ENCODE data around the gene MSL1. TPM values are rescaled to one million over a fixed set of nuclear protein-coding genes. Genes with fewer than 3 reads are reported as not detected.
A peak's percentile ranks its signal among the peaks of the same experiment; 100 is the strongest.

MSL1 gene
- polyA plus RNA-seq, 2 donors = 42.1 to 59.5 TPM

DNA sequence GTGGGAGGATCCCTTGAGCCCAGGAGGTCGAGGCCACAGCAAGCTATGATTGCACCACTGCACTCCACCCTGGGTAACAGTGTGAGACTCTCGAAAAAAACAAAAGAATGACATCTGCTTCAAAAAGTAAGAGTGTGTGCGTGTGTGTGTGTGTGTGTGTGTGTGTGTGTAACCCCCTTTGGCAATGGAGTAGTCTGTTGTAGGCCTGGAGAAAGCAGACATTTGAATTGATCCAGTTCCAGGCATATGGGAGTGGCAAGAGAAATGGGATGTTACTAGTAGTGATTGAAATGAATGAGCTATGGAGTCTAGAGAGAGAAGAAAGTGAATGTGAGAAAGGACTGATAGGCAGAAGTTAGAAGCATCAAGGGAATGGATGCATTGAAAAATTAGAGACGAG lies 28.5 kb downstream of the MSL1 start:
- H3K4me3 ChIP-seq (ENCODE audit: low read depth in 1 of 2, low read length in 2 of 2) = no peak overlapping the region
- H3K9me3 ChIP-seq (ENCODE audit: control insufficient read depth in 2 of 2, insufficient read depth in 1 of 2, low read depth in 1 of 2, low read length in 1 of 2) = no peaks in the 10 kb centered on the region
- no peak overlapping the region for H3K27ac ChIP-seq (ENCODE audit: low read depth in 2 of 2, low read length in 1 of 2)
- no peaks in the 10 kb centered on the region for H3K27me3 ChIP-seq (ENCODE audit: control insufficient read depth in 1 of 2, insufficient read depth in 2 of 2, low read length in 2 of 2)
- H3K4me1 ChIP-seq (ENCODE audit: control insufficient read depth in 2 of 2, insufficient read depth in 2 of 2, low read length in 1 of 2) = no peaks in the 10 kb centered on the region
- H3K36me3 ChIP-seq (ENCODE audit: control insufficient read depth in 2 of 2, insufficient read depth in 2 of 2, low read length in 1 of 2) = peaks cover 0 to 27% of the 10 kb centered on the region in 2 donors
- 79 to 81% methylated on average over 4 of the region's 4 CpGs for WGBS, 2 donors

DNA sequence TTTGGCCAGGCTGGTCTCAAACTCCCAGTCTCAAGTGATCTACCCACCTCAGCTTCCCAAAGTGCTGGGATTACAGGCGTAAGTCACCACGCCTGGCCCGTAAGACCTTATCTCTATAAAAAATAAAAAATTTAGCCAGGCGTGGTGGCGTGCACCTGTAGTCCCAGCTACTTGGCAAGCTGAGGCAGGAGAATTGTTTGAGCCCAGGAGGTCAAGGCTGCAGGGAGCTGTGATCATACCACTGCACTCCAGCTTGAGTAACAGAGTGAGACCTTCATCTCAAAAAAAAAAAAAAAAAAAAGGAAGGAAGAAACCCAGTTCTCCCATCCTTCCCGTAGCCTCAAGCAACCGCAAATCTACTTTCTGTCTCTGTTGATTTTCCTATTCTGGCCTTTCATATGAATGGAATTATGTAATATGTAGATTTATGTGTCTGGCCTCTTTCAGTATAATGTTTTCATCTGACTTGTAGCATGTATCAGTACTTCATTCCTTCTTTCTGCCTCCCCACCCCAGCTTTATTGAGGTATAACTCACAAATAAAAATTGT lies 29.7 kb downstream of the MSL1 start:
- H3K27ac ChIP-seq (ENCODE audit: low read depth in 2 of 2, low read length in 1 of 2) = no peak overlapping the region
- no peak overlapping the region for H3K4me3 ChIP-seq (ENCODE audit: low read depth in 1 of 2, low read length in 2 of 2)
- no peaks in the 10 kb centered on the region for H3K4me1 ChIP-seq (ENCODE audit: control insufficient read depth in 2 of 2, insufficient read depth in 2 of 2, low read length in 1 of 2)
- peaks cover 0 to 27% of the 10 kb centered on the region in 2 donors for H3K36me3 ChIP-seq (ENCODE audit: control insufficient read depth in 2 of 2, insufficient read depth in 2 of 2, low read length in 1 of 2)
- no peaks in the 10 kb centered on the region for H3K27me3 ChIP-seq (ENCODE audit: control insufficient read depth in 1 of 2, insufficient read depth in 2 of 2, low read length in 2 of 2)
- H3K9me3 ChIP-seq (ENCODE audit: control insufficient read depth in 2 of 2, insufficient read depth in 1 of 2, low read depth in 1 of 2, low read length in 1 of 2) = no peaks in the 10 kb centered on the region
- WGBS, 2 donors = 65 to 78% methylated on average over 7 of the region's 7 CpGs

DNA sequence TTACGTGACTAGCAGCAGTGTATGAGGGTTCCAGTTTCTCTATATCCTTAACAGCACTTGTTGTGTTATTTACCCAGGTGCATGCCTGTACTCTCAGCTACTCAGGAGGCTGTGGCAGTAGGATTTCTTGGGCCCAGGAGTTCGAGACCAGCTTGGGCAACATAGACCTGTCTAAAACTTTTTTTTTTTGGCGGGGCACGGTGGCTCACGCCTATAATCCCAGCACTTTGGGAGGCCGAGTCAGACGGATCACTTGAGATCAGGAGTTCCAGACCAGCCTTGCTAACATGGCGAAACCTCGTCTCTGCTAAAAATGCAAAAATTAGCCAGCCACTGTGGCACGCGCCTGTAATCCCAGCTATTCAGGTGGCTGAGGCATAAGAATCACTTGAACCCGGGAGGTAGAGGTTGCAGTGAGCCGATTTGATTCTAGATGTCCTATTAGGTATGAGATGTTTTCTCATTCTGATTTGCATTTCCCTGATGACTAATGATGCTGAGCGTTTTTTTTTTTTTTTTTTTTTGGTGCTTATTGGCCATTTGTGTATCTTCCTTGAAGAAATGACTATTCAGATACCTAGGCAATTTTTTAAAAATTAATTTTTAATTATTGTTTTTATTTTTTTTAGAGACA lies 31.9 kb downstream of the MSL1 start:
- no peak overlapping the region for H3K27ac ChIP-seq (ENCODE audit: low read depth in 2 of 2, low read length in 1 of 2)
- no peaks in the 10 kb centered on the region for H3K9me3 ChIP-seq (ENCODE audit: control insufficient read depth in 2 of 2, insufficient read depth in 1 of 2, low read depth in 1 of 2, low read length in 1 of 2)
- no peak overlapping the region for H3K4me3 ChIP-seq (ENCODE audit: low read depth in 1 of 2, low read length in 2 of 2)
- H3K36me3 ChIP-seq (ENCODE audit: control insufficient read depth in 2 of 2, insufficient read depth in 2 of 2, low read length in 1 of 2) = peaks cover 0 to 13% of the 10 kb centered on the region in 2 donors
- H3K4me1 ChIP-seq (ENCODE audit: control insufficient read depth in 2 of 2, insufficient read depth in 2 of 2, low read length in 1 of 2) = peaks cover 4% of the 10 kb centered on the region in 2 donors
- no peaks in the 10 kb centered on the region for H3K27me3 ChIP-seq (ENCODE audit: control insufficient read depth in 1 of 2, insufficient read depth in 2 of 2, low read length in 2 of 2)
- WGBS, 2 donors = 85 to 87% methylated on average over 14 of the region's 14 CpGs

DNA sequence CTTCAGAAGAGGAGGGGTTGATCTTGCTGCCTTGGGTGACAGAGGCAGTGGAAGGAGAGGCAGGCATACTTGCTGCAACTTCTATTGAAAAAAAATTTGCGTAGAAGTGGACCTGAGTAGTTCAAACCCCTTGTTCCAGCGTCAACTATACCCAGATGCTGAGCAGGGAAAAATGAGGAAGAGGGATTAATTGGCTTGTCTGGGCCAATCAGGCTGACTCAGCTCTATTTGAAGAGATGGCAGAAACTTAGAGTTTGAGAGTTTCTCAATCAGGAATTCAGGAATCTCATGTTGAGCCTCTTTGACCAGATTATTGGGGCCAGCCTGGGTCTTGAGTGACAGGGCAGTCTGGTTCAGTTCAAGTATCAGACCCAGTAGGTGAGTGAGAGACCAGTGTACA lies 36.2 kb downstream of the MSL1 start:
- Histone ChIP-seq H3K9me3 (ENCODE audit: control insufficient read depth in 2 of 2, insufficient read depth in 1 of 2, low read depth in 1 of 2, low read length in 1 of 2) (no peaks in the 10 kb centered on the region), H3K27ac (ENCODE audit: low read depth in 2 of 2, low read length in 1 of 2) (peak overlapping the region in 1 of 2 donors; percentile 24), H3K36me3 (ENCODE audit: control insufficient read depth in 2 of 2, insufficient read depth in 2 of 2, low read length in 1 of 2) (peaks cover 9% of the 10 kb centered on the region in 2 donors), H3K4me1 (ENCODE audit: control insufficient read depth in 2 of 2, insufficient read depth in 2 of 2, low read length in 1 of 2) (peaks cover 4% of the 10 kb centered on the region in 2 donors), H3K4me3 (ENCODE audit: low read depth in 1 of 2, low read length in 2 of 2) (no peak overlapping the region), H3K27me3 (ENCODE audit: control insufficient read depth in 1 of 2, insufficient read depth in 2 of 2, low read length in 2 of 2) (no peaks in the 10 kb centered on the region)
- 62 to 68% methylated on average over 2 of the region's 2 CpGs for WGBS, 2 donors

DNA sequence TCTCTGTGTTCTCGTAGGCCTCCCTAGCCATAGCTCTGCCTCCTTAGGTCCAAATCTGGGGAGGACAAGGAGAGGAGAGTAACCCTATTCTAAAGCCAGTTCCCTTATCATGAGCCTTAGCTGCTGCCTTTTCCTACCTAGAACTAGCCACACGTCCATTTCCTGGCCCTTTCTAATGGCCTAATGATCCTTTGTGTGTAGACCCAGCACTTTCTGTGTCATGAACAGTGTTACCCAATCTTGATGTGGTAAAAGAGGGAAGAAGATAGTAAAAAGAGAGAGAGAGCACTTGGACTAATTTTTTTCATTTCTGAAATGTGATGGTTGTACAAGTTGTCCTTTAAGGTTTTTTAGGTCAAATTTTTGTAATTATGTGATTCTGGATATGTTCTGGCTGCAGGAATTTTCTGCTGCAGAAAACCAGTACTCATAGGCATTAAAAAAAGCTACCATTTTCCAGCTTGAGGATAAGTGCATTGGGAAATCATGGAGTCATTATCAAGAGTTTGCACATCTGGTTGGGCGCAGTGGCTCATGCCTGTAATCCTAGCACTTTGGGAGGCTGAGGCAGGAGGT lies 36.8 kb downstream of the MSL1 start:
- WGBS, 2 donors = 86% methylated on average over 3 of the region's 3 CpGs
- no peak overlapping the region for H3K4me3 ChIP-seq (ENCODE audit: low read depth in 1 of 2, low read length in 2 of 2)
- H3K27me3 ChIP-seq (ENCODE audit: control insufficient read depth in 1 of 2, insufficient read depth in 2 of 2, low read length in 2 of 2) = no peaks in the 10 kb centered on the region
- peaks cover 9 to 10% of the 10 kb centered on the region in 2 donors for H3K36me3 ChIP-seq (ENCODE audit: control insufficient read depth in 2 of 2, insufficient read depth in 2 of 2, low read length in 1 of 2)
- no peaks in the 10 kb centered on the region for H3K9me3 ChIP-seq (ENCODE audit: control insufficient read depth in 2 of 2, insufficient read depth in 1 of 2, low read depth in 1 of 2, low read length in 1 of 2)
- peak overlapping the region in 1 of 2 donors; percentile 24 for H3K27ac ChIP-seq (ENCODE audit: low read depth in 2 of 2, low read length in 1 of 2)
- H3K4me1 ChIP-seq (ENCODE audit: control insufficient read depth in 2 of 2, insufficient read depth in 2 of 2, low read length in 1 of 2) = peaks cover 4% of the 10 kb centered on the region in 2 donors

DNA sequence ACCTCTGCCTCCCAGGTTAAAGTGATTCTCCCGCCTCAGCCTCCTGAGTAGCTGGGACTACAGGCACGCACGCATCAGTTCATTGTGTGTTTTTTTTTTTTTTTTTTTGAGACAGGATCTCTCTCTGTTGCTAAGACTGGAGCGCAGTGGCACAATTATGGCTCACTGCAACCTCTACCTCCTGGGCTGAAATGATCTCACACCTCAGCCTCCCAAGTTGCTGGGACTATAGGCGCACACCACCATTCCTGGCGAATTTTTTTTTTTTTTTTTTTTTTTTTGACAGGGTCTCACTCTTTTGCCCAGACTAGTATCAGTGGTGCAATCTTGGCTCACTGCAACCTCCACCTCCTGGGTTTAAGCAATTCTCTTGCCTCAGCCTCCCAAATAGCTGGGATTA lies 37.7 kb downstream of the MSL1 start:
- H3K27me3 ChIP-seq (ENCODE audit: control insufficient read depth in 1 of 2, insufficient read depth in 2 of 2, low read length in 2 of 2) = no peaks in the 10 kb centered on the region
- H3K4me3 ChIP-seq (ENCODE audit: low read depth in 1 of 2, low read length in 2 of 2) = no peak overlapping the region
- no peak overlapping the region for H3K27ac ChIP-seq (ENCODE audit: low read depth in 2 of 2, low read length in 1 of 2)
- peaks cover 9% of the 10 kb centered on the region in 2 donors for H3K36me3 ChIP-seq (ENCODE audit: control insufficient read depth in 2 of 2, insufficient read depth in 2 of 2, low read length in 1 of 2)
- H3K4me1 ChIP-seq (ENCODE audit: control insufficient read depth in 2 of 2, insufficient read depth in 2 of 2, low read length in 1 of 2) = peaks cover 4% of the 10 kb centered on the region in 2 donors
- H3K9me3 ChIP-seq (ENCODE audit: control insufficient read depth in 2 of 2, insufficient read depth in 1 of 2, low read depth in 1 of 2, low read length in 1 of 2) = no peaks in the 10 kb centered on the region
- WGBS, 2 donors = 88 to 93% methylated on average over 4 to 6 of the region's 6 CpGs

DNA sequence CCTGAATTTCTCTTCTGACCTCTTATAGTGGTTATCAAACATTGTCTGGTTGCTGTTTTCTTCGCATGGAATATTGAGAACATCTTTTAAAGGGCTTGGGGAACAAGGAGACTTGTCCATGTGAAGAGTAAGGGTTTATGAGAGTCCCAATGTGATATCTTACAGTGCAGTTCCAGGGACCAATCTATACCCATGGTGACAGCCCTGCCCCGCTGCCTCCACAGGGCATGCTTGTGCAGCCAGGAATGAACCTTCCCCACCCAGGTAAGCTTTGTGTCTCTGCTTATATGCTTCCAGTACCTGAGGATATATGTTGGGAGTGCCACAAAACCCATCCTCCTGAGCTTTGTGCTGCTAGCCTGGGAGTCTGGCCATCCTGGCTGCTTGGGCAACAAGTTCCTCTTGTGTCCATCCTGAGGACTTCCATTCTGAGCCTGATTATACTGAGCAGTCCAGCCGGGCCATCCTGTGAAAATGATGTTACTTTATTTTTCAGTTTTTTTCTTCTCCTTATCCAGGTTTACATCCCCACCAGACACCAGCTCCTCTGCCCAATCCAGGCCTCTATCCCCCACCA lies 46.0 kb downstream of the MSL1 start:
- 78 to 90% methylated on average over 3 of the region's 3 CpGs for WGBS, 2 donors
- H3K4me1 ChIP-seq (ENCODE audit: control insufficient read depth in 2 of 2, insufficient read depth in 2 of 2, low read length in 1 of 2) = no peaks in the 10 kb centered on the region
- H3K9me3 ChIP-seq (ENCODE audit: control insufficient read depth in 2 of 2, insufficient read depth in 1 of 2, low read depth in 1 of 2, low read length in 1 of 2) = no peaks in the 10 kb centered on the region
- H3K27me3 ChIP-seq (ENCODE audit: control insufficient read depth in 1 of 2, insufficient read depth in 2 of 2, low read length in 2 of 2) = no peaks in the 10 kb centered on the region
- peaks cover 21 to 22% of the 10 kb centered on the region in 2 donors for H3K36me3 ChIP-seq (ENCODE audit: control insufficient read depth in 2 of 2, insufficient read depth in 2 of 2, low read length in 1 of 2)
- peak overlapping the region; percentile 5 to 67 for H3K27ac ChIP-seq (ENCODE audit: low read depth in 2 of 2, low read length in 1 of 2)
- H3K4me3 ChIP-seq (ENCODE audit: low read depth in 1 of 2, low read length in 2 of 2) = no peak overlapping the region

DNA sequence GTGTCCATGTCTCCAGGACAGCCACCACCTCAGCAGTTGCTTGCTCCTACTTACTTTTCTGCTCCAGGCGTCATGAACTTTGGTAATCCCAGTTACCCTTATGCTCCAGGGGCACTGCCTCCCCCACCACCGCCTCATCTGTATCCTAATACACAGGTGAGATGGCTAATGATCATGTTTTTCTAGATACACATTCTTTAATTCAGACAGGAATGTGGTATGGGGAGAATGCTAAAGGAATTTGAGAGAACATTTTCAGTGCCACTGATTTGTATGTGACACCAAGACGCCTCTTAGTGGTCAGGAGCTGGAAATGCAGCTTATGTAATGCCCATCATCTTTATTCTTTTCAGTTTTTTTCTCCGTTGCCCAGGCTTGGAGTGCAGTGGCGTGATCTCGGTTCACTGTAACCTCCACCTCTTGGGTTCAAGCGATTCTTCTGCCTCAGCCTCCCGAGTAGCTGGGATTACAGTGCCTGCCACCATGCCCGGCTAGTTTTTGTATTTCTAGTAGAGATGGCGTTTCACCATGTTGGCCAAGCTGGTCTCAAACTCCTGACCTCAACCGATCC lies 46.6 kb downstream of the MSL1 start:
- peaks cover 19 to 21% of the 10 kb centered on the region in 2 donors for H3K36me3 ChIP-seq (ENCODE audit: control insufficient read depth in 2 of 2, insufficient read depth in 2 of 2, low read length in 1 of 2)
- no peaks in the 10 kb centered on the region for H3K9me3 ChIP-seq (ENCODE audit: control insufficient read depth in 2 of 2, insufficient read depth in 1 of 2, low read depth in 1 of 2, low read length in 1 of 2)
- H3K4me1 ChIP-seq (ENCODE audit: control insufficient read depth in 2 of 2, insufficient read depth in 2 of 2, low read length in 1 of 2) = no peaks in the 10 kb centered on the region
- H3K27ac ChIP-seq (ENCODE audit: low read depth in 2 of 2, low read length in 1 of 2) = peak overlapping the region; percentile 5 to 67
- H3K4me3 ChIP-seq (ENCODE audit: low read depth in 1 of 2, low read length in 2 of 2) = no peak overlapping the region
- no peaks in the 10 kb centered on the region for H3K27me3 ChIP-seq (ENCODE audit: control insufficient read depth in 1 of 2, insufficient read depth in 2 of 2, low read length in 2 of 2)
- WGBS, 2 donors = 35 to 40% methylated on average over 11 of the region's 11 CpGs

DNA sequence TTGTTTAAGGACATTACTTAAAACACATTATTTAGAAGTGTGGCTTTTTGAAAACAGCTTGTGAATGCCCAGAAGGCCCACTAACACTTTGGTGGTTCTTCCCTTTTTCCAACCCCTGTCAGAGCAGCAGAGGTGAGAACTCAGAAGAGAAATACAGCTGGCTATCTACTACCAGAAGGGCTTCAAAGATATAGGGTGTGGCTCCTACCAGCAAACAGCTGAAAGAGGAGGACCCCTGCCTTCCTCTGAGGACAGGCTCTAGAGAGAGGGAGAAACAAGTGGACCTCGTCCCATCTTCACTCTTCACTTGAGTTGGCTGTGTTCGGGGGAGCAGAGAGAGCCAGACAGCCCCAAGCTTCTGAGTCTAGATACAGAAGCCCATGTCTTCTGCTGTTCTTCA lies 48.6 kb downstream of the MSL1 start:
- no peaks in the 10 kb centered on the region for H3K4me1 ChIP-seq (ENCODE audit: control insufficient read depth in 2 of 2, insufficient read depth in 2 of 2, low read length in 1 of 2)
- peaks cover 16 to 21% of the 10 kb centered on the region in 2 donors for H3K36me3 ChIP-seq (ENCODE audit: control insufficient read depth in 2 of 2, insufficient read depth in 2 of 2, low read length in 1 of 2)
- 84 to 94% methylated on average over 2 of the region's 2 CpGs for WGBS, 2 donors
- no peaks in the 10 kb centered on the region for H3K9me3 ChIP-seq (ENCODE audit: control insufficient read depth in 2 of 2, insufficient read depth in 1 of 2, low read depth in 1 of 2, low read length in 1 of 2)
- no peak overlapping the region for H3K4me3 ChIP-seq (ENCODE audit: low read depth in 1 of 2, low read length in 2 of 2)
- H3K27ac ChIP-seq (ENCODE audit: low read depth in 2 of 2, low read length in 1 of 2) = no peak overlapping the region
- H3K27me3 ChIP-seq (ENCODE audit: control insufficient read depth in 1 of 2, insufficient read depth in 2 of 2, low read length in 2 of 2) = no peaks in the 10 kb centered on the region
